GF-D8 (cell line): Measurements from ENCODE around the gene SVBP.
"Not testable (repeated sequence)": the region's sequence is repeated elsewhere in the genome, so short reads cannot be mapped to it uniquely, and the experiment has no call there.

Source experiments
- DNase-seq: peaks from one replicate; lab custom pipeline; 2025; lab: John Stamatoyannopoulos, UW

The SVBP gene

DNA sequence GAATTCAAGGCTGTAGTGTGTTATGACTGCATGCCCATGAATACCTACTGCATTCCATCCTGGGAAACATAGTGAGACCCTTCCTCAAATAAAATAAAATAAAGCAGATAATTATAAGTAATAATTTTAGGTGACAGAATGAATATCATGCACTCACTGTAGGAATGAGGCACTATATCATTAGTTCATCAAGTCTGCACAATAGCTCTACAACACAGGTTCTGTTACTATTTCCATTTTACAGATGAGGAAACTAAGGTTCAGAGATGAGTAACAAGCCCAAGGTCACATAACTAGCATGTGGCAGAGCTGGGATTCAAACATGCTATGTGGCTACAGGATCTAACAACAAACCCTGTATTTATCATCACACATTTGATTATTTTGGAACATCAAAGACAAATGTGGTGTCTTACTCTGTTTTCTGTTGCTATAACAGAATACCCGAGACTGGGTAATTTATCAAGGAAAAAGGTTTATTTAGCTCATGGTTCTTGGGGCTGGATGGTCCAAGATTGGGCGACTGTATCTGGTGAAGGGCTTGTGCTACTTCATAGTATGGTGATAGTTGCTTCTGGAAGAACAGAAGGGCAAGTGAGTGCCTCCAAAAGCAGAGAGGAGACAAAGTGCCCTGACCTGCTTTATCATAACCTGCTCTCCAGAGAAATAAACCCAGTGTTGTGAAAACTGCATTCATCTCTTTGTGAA is 24.4 kb upstream of the SVBP start:
- no peak for DNase-seq

GRCh38 chr1:42841010-42841409 is 23.8 kb upstream of the SVBP start:
- DNase-seq: no peak

GRCh38 chr1:42838482-42839190 is 21.4 kb upstream of the SVBP start:
- no peak for DNase-seq

- no peak for DNase-seq
These were observed 20.5 kb upstream of the SVBP start for GRCh38 chr1:42837709-42838108.

DNA sequence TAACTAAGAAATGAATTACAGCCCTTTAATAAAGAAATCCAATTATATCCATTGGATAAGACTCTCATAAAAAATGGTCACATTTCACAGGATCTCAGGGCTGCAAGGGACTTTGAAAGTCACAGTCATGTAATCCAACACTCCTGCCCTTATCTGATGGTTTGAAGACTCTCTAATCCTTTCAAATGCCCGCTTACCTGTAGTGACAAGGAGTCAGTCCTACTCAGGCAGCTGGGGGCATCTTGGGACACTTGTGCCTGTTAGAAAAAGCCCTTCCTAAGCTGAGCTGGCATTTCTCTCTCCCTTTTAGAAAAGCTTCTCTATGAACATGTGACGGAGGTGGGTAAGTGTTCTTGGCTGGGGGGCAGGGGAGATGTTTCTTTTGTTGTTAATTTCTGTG is 18.2 kb upstream of the SVBP start:
- no peak for DNase-seq

DNA sequence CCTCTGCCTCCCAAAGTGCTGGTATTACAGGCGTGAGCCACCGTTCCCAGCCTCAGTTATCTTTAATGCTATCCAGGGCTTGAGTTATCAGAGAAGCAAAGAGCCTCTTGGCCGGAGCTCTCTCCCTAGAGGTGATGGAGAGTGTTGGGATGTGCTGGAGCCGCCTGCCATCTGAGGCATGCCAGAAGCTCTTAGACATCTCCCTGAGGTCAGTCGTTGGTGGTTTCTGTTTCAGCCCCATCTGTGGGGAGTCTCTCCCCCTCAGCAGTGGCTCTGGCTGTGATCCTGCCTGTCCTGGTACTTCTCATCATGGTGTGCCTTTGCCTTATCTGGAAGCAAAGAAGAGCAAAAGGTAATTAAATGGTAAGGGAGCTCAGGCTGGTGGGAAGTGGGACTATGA is 17.6 kb upstream of the SVBP start:
- no peak for DNase-seq

- no peak for DNase-seq
These were observed 16.8 kb upstream of the SVBP start for GRCh38 chr1:42833981-42834380.

DNA sequence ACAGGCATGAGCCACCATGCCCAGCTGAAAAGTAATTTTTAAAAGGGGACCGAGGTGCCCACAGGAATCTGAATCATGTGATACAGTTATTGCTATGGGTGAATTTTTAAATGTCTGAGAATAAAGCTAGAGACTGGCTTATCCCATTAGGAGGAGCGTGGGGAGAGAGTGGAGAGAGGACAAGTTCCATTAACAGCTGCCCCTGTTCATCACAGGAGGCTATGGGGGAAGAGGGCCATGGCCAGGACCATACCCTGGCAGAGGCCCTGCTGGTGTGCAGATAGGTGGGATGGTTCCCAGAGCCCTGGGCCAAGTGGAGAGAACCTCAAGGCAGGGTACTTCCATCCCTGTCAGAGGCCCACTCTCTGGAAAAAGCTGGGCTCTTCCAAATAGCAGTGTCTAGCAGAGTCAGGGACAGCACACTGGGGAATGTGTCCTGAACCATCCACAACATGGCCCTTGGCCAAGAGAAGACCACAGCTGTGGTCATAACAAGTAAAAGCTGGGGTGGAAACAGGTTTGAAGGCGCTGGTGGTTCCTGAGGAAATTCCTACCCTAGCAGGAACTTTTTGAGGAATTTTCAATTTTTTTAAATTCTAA is 15.5 kb upstream of the SVBP start:
- DNase-seq: no peak

DNA sequence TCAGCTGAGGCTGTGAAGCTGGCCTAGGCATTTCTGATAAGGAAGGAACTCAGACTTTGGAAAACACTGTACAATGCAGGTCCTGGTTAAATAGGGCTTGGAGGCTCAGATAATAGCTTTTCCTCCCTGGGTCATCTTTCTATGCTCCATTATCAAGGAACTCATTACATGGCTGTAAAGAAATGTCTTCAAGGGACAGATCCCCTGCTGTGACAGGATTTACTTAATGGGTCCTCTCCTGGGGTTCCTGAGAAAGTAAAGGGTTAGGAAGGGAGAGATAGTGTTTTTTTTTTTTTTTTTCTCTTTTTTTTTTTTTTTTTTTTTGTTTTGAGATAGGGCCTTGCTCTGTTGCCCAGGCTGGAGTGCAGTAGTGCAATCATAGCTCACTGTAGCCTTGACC is 14.1 kb upstream of the SVBP start:
- no peak for DNase-seq

DNA sequence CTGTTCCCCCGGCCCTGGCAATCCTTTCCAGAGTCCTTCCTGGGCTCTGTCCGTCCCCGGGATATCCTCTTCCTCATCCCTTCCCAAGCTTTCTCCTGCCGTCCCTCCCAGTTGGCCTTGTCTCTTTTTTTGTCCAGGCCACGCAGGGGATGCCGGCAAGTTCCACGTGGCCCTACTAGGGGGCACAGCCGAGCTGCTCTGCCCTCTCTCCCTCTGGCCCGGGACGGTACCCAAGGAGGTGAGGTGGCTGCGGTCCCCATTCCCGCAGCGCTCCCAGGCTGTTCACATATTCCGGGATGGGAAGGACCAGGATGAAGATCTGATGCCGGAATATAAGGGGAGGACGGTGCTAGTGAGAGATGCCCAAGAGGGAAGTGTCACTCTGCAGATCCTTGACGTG is 13.4 kb upstream of the SVBP start:
- DNase-seq: no peak

GRCh38 chr1:42825036-42825851 is 8.0 kb upstream of the SVBP start:
- DNase-seq: no peak

GRCh38 chr1:42824481-42825035 is 7.4 kb upstream of the SVBP start:
- no peak for DNase-seq

- no peak for DNase-seq
These were observed 5.7 kb upstream of the SVBP start for GRCh38 chr1:42822800-42823392.

GRCh38 chr1:42821690-42822089 is 4.5 kb upstream of the SVBP start:
- no peak for DNase-seq

- no peak for DNase-seq
These were observed 3.6 kb upstream of the SVBP start for GRCh38 chr1:42820813-42821212.

DNA sequence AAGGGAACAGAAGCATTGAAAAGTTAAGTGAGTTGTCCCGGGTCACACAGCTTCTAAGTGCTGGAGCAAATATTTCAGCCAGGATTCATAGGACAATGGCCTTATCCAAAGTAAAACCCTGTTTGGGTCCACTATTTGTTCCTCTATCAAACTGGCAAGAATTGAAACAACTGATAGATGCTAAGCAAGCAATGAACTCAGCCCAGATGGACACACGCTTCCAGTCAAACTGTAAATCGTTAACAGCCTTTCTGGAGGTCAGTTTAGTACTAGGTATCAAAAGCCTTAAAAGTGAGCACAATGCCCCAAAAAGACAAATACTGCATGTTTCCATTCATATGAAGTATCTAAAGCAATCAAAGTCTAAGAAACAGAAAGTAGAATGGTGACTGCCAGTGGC is 779 bp upstream of the SVBP start:
- DNase-seq: no peak

DNA sequence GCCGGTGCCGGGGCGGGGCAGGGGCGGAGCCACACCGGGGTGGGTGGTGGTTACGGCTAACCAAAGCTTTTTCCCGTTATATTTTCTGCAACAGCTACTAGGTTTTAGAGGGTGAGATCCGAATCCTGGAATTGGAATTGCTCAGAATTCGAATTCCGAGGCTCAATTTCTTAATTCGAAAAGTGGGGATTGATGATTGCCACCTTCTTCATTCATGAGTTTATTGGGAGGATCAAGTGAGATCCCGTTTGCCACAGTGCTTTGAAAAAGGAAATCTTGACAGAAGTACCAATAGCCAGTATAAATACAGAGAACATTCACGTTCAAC is 207 bp upstream of the SVBP start:
- no peak for DNase-seq

DNA sequence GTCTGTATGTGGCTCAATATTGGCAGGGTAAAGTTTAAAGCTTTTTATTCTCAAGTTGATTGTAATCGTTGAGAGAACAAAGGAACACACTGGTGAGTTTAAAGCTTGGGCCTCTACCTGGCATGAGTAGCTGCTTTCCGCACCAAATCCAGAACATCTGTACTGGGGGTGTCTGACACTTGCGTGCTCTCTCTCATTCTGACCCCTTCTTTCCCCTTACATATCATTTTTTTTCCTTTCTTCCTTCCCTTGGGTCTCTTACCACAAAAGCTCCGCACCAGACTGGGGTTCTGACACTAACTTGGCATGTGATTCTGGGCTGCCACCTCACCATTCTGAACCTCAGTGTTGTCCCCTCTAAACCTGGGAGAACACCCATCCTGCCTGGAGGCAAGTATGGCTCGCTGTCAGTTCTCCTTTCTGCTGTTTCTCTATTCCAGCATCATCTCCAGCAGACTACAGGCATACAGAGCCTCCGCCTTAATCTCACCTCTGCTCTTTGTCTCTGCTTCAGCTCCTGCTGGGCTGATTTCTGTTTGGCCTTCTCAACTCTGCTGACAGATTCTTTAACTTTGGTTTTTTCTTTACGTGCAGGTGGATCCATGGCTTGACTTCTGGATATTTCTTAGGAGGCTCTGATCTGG is 1.1 kb downstream of the SVBP start:
- peak; percentile 8 for DNase-seq

DNA sequence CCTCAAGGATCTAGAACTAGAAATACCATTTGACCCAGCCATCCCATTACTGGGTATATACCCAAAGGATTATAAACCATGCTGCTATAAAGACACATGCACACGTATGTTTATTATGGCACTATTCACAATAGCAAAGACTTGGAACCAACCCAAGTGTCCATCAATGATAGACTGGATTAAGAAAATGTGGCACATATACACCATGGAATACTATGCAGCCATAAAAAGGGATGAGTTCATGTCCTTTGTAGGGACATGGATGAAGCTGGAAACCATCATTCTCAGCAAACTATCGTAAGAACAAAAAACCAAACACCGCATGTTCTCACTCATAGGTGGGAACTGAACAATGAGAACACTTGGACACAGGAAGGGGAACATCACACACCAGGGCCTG is 2.4 kb downstream of the SVBP start:
- not testable (repeated sequence) for DNase-seq

DNA sequence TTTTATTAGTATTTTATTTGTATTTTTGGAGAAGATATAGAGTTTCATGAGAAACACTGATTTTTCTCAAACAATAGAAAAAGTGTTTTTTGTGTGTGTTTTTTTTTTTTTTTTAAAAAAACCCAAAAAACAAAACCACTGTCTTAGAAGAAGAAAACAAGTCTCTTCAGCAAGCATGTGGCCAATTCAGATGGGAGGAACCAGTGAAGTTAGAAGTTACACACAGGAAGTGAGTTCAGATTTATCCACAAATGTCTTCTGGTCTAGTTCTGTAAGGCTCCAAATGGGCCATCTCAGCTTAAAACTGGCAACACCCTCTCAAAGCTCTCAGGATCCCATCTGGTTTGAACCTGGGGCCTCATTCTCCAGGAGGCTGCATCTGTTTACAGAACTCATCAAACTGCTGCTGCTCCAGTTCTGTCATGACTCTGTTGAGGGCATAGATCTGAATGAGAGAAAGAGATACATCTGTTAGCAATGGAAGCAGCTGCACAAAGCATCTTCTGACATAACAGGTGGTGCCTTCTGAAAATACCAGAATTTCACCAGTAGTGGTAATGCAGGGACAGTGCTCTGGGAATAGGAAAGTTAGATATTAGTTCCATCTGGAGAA is 10.0 kb downstream of the SVBP start:
- DNase-seq: no peak

- DNase-seq: no peak
These were observed 10.6 kb downstream of the SVBP start for GRCh38 chr1:42806593-42806992.
